H1 (cell line): Measurements from ENCODE around the gene FAM184B. TPM values are rescaled to one million over a fixed set of nuclear protein-coding genes. Genes with fewer than 3 reads are reported as not detected.

Experiments used
- CTCF ChIA-PET: fragments of 300-600 bp; sonication (Branson Sonifier 250); formaldehyde crosslinking; loops from one replicate; lab custom pipeline; 2021; ENCODE audit not compliant: partially characterized antibody; lab: Charles Lee
- POLR2A ChIA-PET: fragments of 300-600 bp; sonication (Branson Sonifier 250); formaldehyde crosslinking; loops from one replicate; lab custom pipeline; 2021; ENCODE audit warnings: inconsistent platforms; ENCODE audit not compliant: partially characterized antibody; lab: Charles Lee
- DNase-seq, 2 experiments: peaks; one replicate each; pipeline versions ENCODE4 v3.0.0 to v3.0.0-alpha.2; 2010 to 2022; ENCODE audit warnings: low spot score in 2 of 2, low read depth in 1 of 2, mixed read lengths in 1 of 2
- FAIRE-seq: peaks from 2 replicates; lab custom pipeline; 2011; peaks lifted over from hg19 to GRCh38; lab: Jason Lieb, UNC
- H2AFZ ChIP-seq: 2 replicates; pipeline ENCODE4 v1.8.1; 2012; ENCODE audit warnings: low read length, inconsistent platforms
- H2AK5ac ChIP-seq: 2 replicates; pipeline ENCODE4 v1.6.1; 2013; ENCODE audit warnings: low read depth, low read length
- H2BK120ac ChIP-seq: replicated peaks from 2 replicates; pipeline ENCODE3; 2013; ENCODE audit warnings: low read depth, low read length, inconsistent platforms
- H2BK12ac ChIP-seq: 2 replicates; pipeline ENCODE4 v1.6.1; 2013; ENCODE audit warnings: low read depth, low read length
- H2BK15ac ChIP-seq: 2 replicates; pipeline ENCODE4 v1.6.1; 2013; ENCODE audit warnings: low read length
- H2BK20ac ChIP-seq: 2 replicates; pipeline ENCODE4 v1.6.1; 2013; ENCODE audit warnings: low read length
- H2BK5ac ChIP-seq: 2 replicates; pipeline ENCODE4 v1.6.1; 2013; ENCODE audit warnings: low read depth, low read length
- H3K14ac ChIP-seq: 2 replicates; pipeline ENCODE4 v1.6.1; 2013; ENCODE audit warnings: inconsistent platforms; ENCODE audit not compliant: insufficient read length
- H3K18ac ChIP-seq: 2 replicates; pipeline ENCODE4 v1.6.1; 2013; ENCODE audit warnings: low read length; ENCODE audit errors: extremely low read depth
- H3K23ac ChIP-seq: 2 replicates; pipeline ENCODE4 v1.6.1; 2013; ENCODE audit warnings: inconsistent platforms; ENCODE audit not compliant: insufficient read length
- H3K23me2 ChIP-seq: 2 replicates; pipeline ENCODE4 v1.6.1; 2013; ENCODE audit warnings: low read depth, low read length
- H3K27ac ChIP-seq: 2 replicates; pipeline ENCODE4 v1.6.1; 2011; ENCODE audit warnings: low read depth, low read length, inconsistent platforms
- H3K27me3 ChIP-seq, 4 experiments: replicated peaks in 1 of 4; 1 replicate in 1 of 4; 2 replicates in 3 of 4; pipeline versions ENCODE4 v1.6.1 to v1.8.1; 2011 to 2013; ENCODE audit warnings: low read length in 3 of 4, mild to moderate bottlenecking in 3 of 4, inconsistent platforms in 2 of 4, mixed read lengths in 2 of 4, moderate library complexity in 1 of 4; ENCODE audit not compliant: control insufficient read depth in 3 of 4, insufficient read depth in 3 of 4; ENCODE audit errors: extremely low read depth in 1 of 4
- H3K36me3 ChIP-seq, 4 experiments: 2 replicates each; pipeline versions ENCODE4 v1.6.1 to v1.8.1; 2011 to 2013; ENCODE audit warnings: mild to moderate bottlenecking in 4 of 4, low read length in 3 of 4, moderate library complexity in 2 of 4, control low read depth in 1 of 4, inconsistent platforms in 1 of 4; ENCODE audit not compliant: insufficient read depth in 4 of 4, control insufficient read depth in 2 of 4
- H3K4ac ChIP-seq: replicated peaks from 2 replicates; pipeline ENCODE3; 2013; ENCODE audit warnings: low read length, low read depth, mixed read lengths, inconsistent platforms; ENCODE audit not compliant: insufficient read length
- H3K4me1 ChIP-seq, 4 experiments: replicated peaks in 1 of 4; 1 replicate in 1 of 4; 2 replicates in 3 of 4; pipeline versions ENCODE4 v1.6.1 to v1.8.1; 2011 to 2013; ENCODE audit warnings: low read length in 3 of 4, inconsistent platforms in 2 of 4, mixed read lengths in 1 of 4; ENCODE audit not compliant: insufficient read depth in 4 of 4, control insufficient read depth in 3 of 4
- H3K4me2 ChIP-seq, 2 experiments: 2 replicates each; pipeline versions ENCODE4 v1.6.1 to v1.8.1; 2011 to 2013; ENCODE audit warnings: low read depth in 2 of 2, low read length in 2 of 2, control low read depth in 1 of 2, inconsistent platforms in 1 of 2, mild to moderate bottlenecking in 1 of 2; ENCODE audit not compliant: insufficient read depth in 1 of 2
- H3K4me3 ChIP-seq, 4 experiments: fragments of 200-600, 300-600 bp in 1 of 4; sonication (generic), shearing (Covaris generic), sonication (Bioruptor Twin) in 1 of 4; 2 replicates each; pipeline versions ENCODE4 v1.5.1 to v1.8.1; 2011 to 2016; ENCODE audit warnings: low read length in 4 of 4, low read depth in 3 of 4, control low read depth in 2 of 4, inconsistent platforms in 2 of 4, mild to moderate bottlenecking in 2 of 4, mixed read lengths in 1 of 4, moderate library complexity in 1 of 4; ENCODE audit not compliant: insufficient read depth in 2 of 4; ENCODE audit errors: extremely low read depth in 1 of 4
- H3K56ac ChIP-seq: replicated peaks from 2 replicates; pipeline ENCODE3; 2013; ENCODE audit warnings: low read depth, mild to moderate bottlenecking, mixed read lengths, low read length, inconsistent platforms; ENCODE audit not compliant: insufficient read length
- H3K79me1 ChIP-seq: 2 replicates; pipeline ENCODE4 v1.6.1; 2013; ENCODE audit warnings: low read depth, low read length, control low read depth
- H3K79me2 ChIP-seq, 2 experiments: 2 replicates each; pipeline versions ENCODE4 v1.6.1 to v1.8.1; 2012 to 2013; ENCODE audit warnings: low read length in 2 of 2, mild to moderate bottlenecking in 2 of 2, inconsistent platforms in 1 of 2; ENCODE audit not compliant: insufficient read depth in 2 of 2, control insufficient read depth in 1 of 2
- H3K9ac ChIP-seq, 4 experiments: replicated peaks in 1 of 4; 1 replicate in 1 of 4; 2 replicates in 3 of 4; pipeline versions ENCODE4 v1.6.1 to v1.8.1; 2011 to 2013; ENCODE audit warnings: low read depth in 3 of 4, low read length in 3 of 4, control low read depth in 2 of 4, mild to moderate bottlenecking in 2 of 4, moderate library complexity in 2 of 4, inconsistent platforms in 1 of 4; ENCODE audit errors: extremely low read depth in 1 of 4
- H3K9me3 ChIP-seq, 2 experiments: 2 replicates each; pipeline versions ENCODE4 v1.6.1 to v1.8.1; 2012 to 2013; ENCODE audit warnings: mild to moderate bottlenecking in 2 of 2, moderate library complexity in 2 of 2, control low read depth in 1 of 2, inconsistent platforms in 1 of 2, low read depth in 1 of 2, low read length in 1 of 2, mixed read lengths in 1 of 2; ENCODE audit not compliant: insufficient read depth in 2 of 2
- H4K20me1 ChIP-seq, 2 experiments: replicated peaks in 1 of 2; 2 replicates each; pipeline versions ENCODE3 to v1.8.1; 2011 to 2013; ENCODE audit warnings: inconsistent platforms in 2 of 2, low read length in 2 of 2, mild to moderate bottlenecking in 1 of 2; ENCODE audit not compliant: insufficient read depth in 2 of 2, control insufficient read depth in 1 of 2
- H4K5ac ChIP-seq: 2 replicates; pipeline ENCODE4 v1.6.1; 2013; ENCODE audit warnings: low read length, low read depth, mixed read lengths, inconsistent platforms; ENCODE audit not compliant: insufficient read length
- H4K8ac ChIP-seq: 2 replicates; pipeline ENCODE4 v1.8.0; 2013; ENCODE audit warnings: mild to moderate bottlenecking, moderate library complexity, low read length, inconsistent platforms; ENCODE audit not compliant: insufficient read depth; ENCODE audit errors: extremely low read depth
- H4K91ac ChIP-seq: replicated peaks from 2 replicates; pipeline ENCODE3; 2013; ENCODE audit warnings: low read length, mixed read lengths, inconsistent platforms; ENCODE audit not compliant: insufficient read length
- CEBPB ChIP-seq: IDR thresholded peaks from 2 replicates; pipeline ENCODE4 v1.6.1; 2012; ENCODE audit warnings: low read depth, low read length
- JUN ChIP-seq: IDR thresholded peaks from 2 replicates; pipeline ENCODE4 v1.6.1; 2011; ENCODE audit warnings: low read depth, mild to moderate bottlenecking, improper control_type of control experiment, low read length
- POLR2A ChIP-seq, 2 experiments: IDR thresholded peaks; 1 replicate in 1 of 2; 2 replicates in 1 of 2; pipeline ENCODE4 v1.6.1; 2011; ENCODE audit warnings: low read depth in 2 of 2, low read length in 2 of 2, mild to moderate bottlenecking in 2 of 2; ENCODE audit errors: control extremely low read depth in 1 of 2
- POU5F1 ChIP-seq: IDR thresholded peaks from 2 replicates; pipeline ENCODE4 v1.6.1; 2011; ENCODE audit warnings: low read depth, mild to moderate bottlenecking, low read length, moderate library complexity
- RFX5 ChIP-seq: IDR thresholded peaks from 2 replicates; pipeline ENCODE4 v1.6.1; 2011; ENCODE audit warnings: low read depth, low read length, improper control_type of control experiment, borderline replicate concordance
- RXRA ChIP-seq: IDR thresholded peaks from 2 replicates; pipeline ENCODE4 v1.6.1; 2011; ENCODE audit warnings: low read depth, mild to moderate bottlenecking, low read length, moderate library complexity; ENCODE audit not compliant: insufficient read depth
- TEAD4 ChIP-seq: IDR thresholded peaks from 2 replicates; pipeline ENCODE4 v1.6.1; 2012; ENCODE audit warnings: low read depth, low read length, inconsistent platforms, mixed read lengths
- WGBS, 2 experiments: shearing (Covaris generic) in 1 of 2; methylation state at CpG; one replicate each; pipeline versions ENCODE4 v1.1.6 to v1.1.7; 2013 to 2015; ENCODE audit warnings: low lambda C conversion rate in 2 of 2, mixed read lengths in 2 of 2, inconsistent platforms in 1 of 2, low coverage in 1 of 2, missing lambda C conversion rate in 1 of 2; ENCODE audit not compliant: insufficient replicate concordance in 2 of 2, insufficient coverage in 1 of 2, insufficient read length in 1 of 2; ENCODE audit errors: extremely low coverage in 1 of 2, missing lambda C conversion rate in 1 of 2; 5-methylcytosine and 5-hydroxymethylcytosine counted together
- polyA plus RNA-seq, 7 experiments: library from polyadenylated mRNA; depleted of rRNA in 3 of 7; stranded (reverse) in 5 of 7; unstranded in 2 of 7; fragments of >200 nt in 5 of 7; fragments of 200-250 nt in 2 of 7; gene quantifications; 1 replicate in 5 of 7; 2 replicates in 1 of 7; 4 replicates in 1 of 7; pipeline versions ENCODE4 v1.2.1 to v1.2.3, GENCODE V29; 2011 to 2013; ENCODE audit warnings: missing spikeins in 2 of 7, mixed read lengths in 2 of 7
- total RNA-seq: library from RNA; stranded (reverse); fragmentation: NEBNext Ultra II Directional; extraction: Animal tissue kit (Norgen Biotek cat#: 25700); gene quantifications from 2 replicates; pipeline ENCODE4 v1.2.1, GENCODE V29; 2021

Gene FAM184B
- total and polyA plus RNA-seq, 2 of the 8 experiments (the other 6 are each of a cell fraction or from before 2014, with no cell fraction given), result 0.05 to 0.39 TPM

DNA sequence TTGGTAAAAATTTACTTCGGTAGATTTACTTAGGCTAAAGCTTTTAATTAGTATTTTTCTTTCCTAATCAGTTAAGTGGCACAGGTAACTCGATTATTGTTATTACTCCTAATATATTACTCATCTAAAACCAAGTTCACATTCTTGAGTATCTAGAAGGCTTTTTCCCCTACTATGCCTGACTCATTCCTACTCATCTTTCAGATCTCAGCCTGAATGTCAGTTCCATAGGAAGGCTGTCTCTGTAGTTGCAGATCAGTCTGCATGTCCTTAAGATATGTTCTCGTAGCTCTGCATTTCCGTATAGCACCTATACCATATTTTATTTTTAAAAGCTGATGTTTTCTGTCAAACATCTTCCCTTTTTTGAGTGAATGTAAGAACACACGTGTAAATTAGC, 5.9 kb upstream of the FAM184B start:
- Histone ChIP-seq H2BK20ac (no peak overlapping the region), H2AK5ac (no peak overlapping the region), H3K9me3 (no peaks in the 10 kb centered on the region), H2AFZ (no peak overlapping the region), H3K79me2 (no peaks in the 10 kb centered on the region), H3K9ac (no peak overlapping the region), H3K4ac (no peak overlapping the region), H3K4me2 (no peak overlapping the region), H3K56ac (no peak overlapping the region), H3K18ac (no peak overlapping the region), H3K14ac (no peak overlapping the region), H4K8ac (no peak overlapping the region), H4K20me1 (no peaks in the 10 kb centered on the region), H4K5ac (no peak overlapping the region), H3K79me1 (no peaks in the 10 kb centered on the region), H3K27ac (no peak overlapping the region), H3K4me3 (no peak overlapping the region), H3K23ac (no peak overlapping the region), H2BK120ac (no peak overlapping the region), H2BK12ac (no peak overlapping the region), H2BK15ac (no peak overlapping the region), H2BK5ac (no peak overlapping the region), H3K4me1 (no peaks in the 10 kb centered on the region), H3K36me3 (no peaks in the 10 kb centered on the region; a peak in 1 of 8 replicates), H3K27me3 (peaks cover 0 to 6% (median 5%) of the 10 kb centered on the region in 4 experiments; a peak in 6 of 7 replicates), H4K91ac (no peak overlapping the region), H3K23me2 (no peaks in the 10 kb centered on the region)
- FAIRE-seq, result no peak
- CTCF ChIA-PET, result interaction anchor here (0.6 to 1.4 kb wide), 4 partner anchors 8 to 73 kb away, joined by 3 to 5 read pairs (median 3); no protein-coding TSS in a partner anchor
- DNase-seq, result no peak
- POLR2A ChIA-PET, result interaction anchor here (0.6 kb wide), 1 partner anchor 170 kb away, joined by 4 read pairs; no protein-coding TSS in a partner anchor
- 80% methylated on average over 5 of the region's 5 CpGs; no CpG with 5 or more reads in 1 of the 2 experiments for WGBS, 2 experiments
- TF ChIP-seq TEAD4 (no peak), CEBPB (no peak), RXRA (no peak), POU5F1 (no peak), JUN (no peak), RFX5 (no peak), POLR2A (IDR thresholded peaks at IDR 0.05; ENCODE audit: control extremely low read depth in 1 of 2, low read depth in 2 of 2, low read length in 2 of 2) (no peak)
